GM12872 (cell line): ENCODE measurements around the gene AMT.

Experiments used
- TF ChIP-seq, protein P1 (sequence below): IDR thresholded peaks from 3 replicates; pipeline ENCODE4 v1.5.1; 2011; ENCODE audit warnings: low read depth, mild to moderate bottlenecking, low read length, moderate library complexity; ENCODE audit not compliant: insufficient read depth

Gene AMT

DNA sequence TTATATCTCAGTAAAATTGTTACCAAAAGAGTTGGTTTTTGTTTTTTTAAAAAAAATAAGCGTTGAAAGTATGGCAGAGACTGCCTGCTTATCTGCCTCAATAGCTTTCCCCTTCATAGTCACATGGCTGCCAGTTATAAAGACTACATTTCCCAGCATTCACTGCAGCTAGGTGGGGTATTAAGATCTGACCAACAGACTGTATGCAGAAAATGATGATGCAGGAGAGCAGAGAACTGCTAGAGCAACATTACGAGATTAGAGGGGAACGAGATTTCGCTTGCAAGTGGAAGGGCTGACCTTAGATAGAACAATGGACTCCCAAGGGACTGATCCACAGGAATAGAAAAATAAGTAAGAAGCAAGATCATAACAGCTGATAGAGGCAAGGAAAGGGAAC is 24.8 kb downstream of the AMT start:
- TF ChIP-seq, protein P1, sequence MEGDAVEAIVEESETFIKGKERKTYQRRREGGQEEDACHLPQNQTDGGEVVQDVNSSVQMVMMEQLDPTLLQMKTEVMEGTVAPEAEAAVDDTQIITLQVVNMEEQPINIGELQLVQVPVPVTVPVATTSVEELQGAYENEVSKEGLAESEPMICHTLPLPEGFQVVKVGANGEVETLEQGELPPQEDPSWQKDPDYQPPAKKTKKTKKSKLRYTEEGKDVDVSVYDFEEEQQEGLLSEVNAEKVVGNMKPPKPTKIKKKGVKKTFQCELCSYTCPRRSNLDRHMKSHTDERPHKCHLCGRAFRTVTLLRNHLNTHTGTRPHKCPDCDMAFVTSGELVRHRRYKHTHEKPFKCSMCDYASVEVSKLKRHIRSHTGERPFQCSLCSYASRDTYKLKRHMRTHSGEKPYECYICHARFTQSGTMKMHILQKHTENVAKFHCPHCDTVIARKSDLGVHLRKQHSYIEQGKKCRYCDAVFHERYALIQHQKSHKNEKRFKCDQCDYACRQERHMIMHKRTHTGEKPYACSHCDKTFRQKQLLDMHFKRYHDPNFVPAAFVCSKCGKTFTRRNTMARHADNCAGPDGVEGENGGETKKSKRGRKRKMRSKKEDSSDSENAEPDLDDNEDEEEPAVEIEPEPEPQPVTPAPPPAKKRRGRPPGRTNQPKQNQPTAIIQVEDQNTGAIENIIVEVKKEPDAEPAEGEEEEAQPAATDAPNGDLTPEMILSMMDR: no peak

DNA sequence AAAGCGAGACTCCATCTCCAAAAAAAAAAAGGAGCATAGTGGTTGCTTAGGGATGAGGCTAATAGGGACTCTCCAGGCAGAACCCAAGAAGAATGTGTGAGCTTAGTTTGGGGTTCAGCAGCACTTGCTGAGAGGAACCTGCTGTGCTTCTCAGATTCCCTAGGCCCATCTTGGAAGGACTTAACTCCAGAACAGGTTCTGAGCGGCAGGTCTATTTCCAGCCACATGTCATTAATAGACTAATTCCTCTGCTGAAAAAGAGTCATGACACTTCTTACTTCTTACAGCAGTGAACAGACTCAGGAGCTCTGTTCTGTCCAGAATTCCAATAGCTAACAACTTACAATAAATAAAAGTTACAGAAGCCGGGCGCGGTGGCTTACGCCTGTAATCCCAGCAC is 33.0 kb downstream of the AMT start:
- TF ChIP-seq, protein P1: no peak

GRCh38 chr3:49388289-49388820 is 33.9 kb downstream of the AMT start:
- TF ChIP-seq, protein P1: no peak

- TF ChIP-seq, protein P1: no peak
These were observed 34.6 kb downstream of the AMT start for GRCh38 chr3:49387721-49388120.

- TF ChIP-seq, protein P1: no peak
These were observed 36.1 kb downstream of the AMT start for GRCh38 chr3:49386056-49386756.

DNA sequence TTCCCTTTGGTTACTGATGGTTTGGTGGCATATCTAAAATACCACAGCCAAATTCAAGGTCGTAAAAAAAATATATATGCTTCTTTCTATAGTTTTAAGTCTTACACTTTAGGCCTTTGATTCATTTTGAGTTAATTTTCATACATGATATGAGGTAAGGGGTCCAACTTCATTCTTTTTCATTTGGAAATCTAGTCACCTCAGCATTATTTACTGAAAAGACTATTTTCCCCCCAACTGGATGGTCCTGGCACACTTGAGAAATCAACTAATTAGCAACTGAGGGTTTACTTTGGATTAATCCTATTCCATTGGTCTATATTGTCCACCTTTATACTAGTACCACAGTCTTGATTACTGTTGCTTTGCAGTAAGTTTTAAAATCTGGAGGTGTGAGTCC is 36.7 kb downstream of the AMT start:
- TF ChIP-seq, protein P1: no peak

DNA sequence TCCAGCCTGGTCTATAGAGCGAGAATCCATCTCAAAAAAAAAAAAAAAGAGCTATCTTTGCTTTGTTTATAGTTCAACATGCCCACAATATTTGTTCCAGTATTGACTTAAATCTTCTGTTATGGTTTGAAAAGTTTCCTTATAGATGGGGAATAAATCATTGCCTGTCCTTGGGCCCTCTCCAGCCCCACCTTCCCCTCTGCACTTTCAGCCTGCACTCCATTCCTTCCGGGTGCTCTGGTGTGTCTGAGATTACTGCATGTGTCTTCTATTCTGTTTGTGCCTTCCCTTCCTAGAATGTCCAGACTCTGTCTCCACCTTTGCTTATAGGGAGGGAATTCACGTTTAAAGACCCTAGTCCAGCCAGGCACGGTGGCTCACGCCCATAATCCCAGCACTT is 38.9 kb downstream of the AMT start:
- TF ChIP-seq, protein P1: no peak
